HG03097 (cell line): Measurements from ENCODE around the gene TRAPPC1.
A peak's percentile ranks its signal among the peaks of the same experiment; 100 is the strongest.
"Not testable (repeated sequence)": the region's sequence is repeated elsewhere in the genome, so short reads cannot be mapped to it uniquely, and the experiment has no call there.

Source experiments
- ATAC-seq: cut with Tn5 transposase; IDR thresholded peaks from one replicate; pipeline ENCODE4 v1.9.1; 2021; ENCODE audit not compliant: unreplicated experiment, low FRiP score

TRAPPC1 gene

GRCh38 chr17:7931709-7932482, at the start of gene TRAPPC1, which contains the start of gene CNTROB:
TSS of gene TRAPPC1 (minus strand) at chr17:7931946. CDS start at chr17:7931829, 117 bp downstream.
TSS of gene CNTROB (plus strand) at chr17:7932206. CDS start at chr17:7933080, 874 bp downstream.
- ATAC-seq = peak; percentile 96

DNA sequence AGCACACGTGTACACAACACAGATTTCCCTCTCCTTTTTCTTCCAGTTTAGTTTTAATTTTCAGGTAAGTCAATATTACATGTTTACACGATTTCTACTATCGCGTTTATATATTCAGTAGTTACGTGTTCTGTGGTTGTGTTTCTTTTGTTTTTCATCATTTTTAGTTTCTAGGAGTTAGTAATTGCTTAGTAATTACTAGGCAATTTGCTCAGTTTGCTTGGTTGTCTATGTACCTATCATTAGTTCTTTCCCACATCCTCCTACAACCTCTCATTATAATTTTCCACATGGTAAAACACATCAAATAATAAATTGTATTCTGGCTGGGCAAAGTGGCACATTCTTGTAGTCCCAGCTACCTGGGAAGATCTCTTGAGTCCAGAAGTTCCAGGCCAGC, 46.1 kb upstream of the TRAPPC1 start:
- no peak for ATAC-seq

- ATAC-seq = no peak
Observed at GRCh38 chr17:7977039-7977438, 45.3 kb upstream of the TRAPPC1 start.

DNA sequence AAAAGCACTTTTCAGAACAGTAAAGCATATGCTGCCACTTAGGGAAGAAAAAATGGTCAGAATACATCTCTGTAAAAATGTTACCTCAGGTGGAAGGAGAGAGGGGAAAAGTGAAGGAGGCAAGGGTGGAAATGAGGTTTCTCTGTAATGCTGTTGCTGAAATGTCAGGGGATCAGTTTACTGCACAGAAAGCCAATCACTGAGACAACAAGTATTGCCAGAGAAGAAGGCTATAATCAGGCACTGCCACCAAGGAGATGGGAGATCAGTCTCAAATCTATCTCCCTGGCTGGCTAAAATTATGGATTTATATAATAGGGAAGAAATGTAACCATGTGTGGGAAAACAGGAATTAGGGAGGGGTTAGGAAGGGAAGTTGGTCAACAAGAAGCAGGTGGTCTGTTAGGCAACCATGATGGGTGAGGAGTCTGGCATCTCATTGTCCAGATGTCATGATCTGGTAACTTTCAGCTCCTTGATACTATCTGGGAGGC, 42.9 kb upstream of the TRAPPC1 start:
- ATAC-seq = no peak

DNA sequence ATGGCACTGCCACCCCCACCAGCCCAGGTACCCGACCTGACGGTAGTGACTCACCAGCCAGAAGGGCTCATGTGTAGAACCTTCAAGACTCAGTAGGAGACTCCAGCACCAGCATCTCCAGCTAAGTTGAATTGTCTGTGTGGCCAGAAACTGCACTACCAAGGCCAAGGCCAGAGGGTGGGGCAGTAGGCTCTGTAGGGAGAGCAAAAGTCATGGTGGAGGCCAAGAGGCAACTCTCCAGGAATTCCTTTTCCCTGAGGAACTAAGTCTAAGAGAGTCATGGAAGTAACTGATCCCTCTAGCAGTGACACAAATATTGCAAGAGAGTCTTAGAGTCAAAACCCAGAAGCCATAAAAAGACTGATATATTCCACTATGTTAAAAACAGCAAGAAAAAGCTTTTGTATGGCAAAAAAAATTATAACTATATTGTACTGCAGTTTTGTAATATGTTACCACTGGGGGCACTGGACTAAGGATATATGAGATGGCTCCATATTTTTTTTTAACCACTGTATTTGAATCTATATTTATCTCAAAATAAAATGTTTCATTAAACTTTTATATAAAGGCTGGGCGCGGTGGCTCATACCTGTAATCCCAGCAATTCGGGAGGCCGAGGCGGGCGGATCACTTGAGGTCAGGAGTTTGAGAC, 40.5 kb upstream of the TRAPPC1 start:
- no peak for ATAC-seq

- no peak for ATAC-seq
Observed at GRCh38 chr17:7971651-7972050, 39.9 kb upstream of the TRAPPC1 start.

GRCh38 chr17:7969433-7969832, 37.7 kb upstream of the TRAPPC1 start:
- ATAC-seq = no peak

DNA sequence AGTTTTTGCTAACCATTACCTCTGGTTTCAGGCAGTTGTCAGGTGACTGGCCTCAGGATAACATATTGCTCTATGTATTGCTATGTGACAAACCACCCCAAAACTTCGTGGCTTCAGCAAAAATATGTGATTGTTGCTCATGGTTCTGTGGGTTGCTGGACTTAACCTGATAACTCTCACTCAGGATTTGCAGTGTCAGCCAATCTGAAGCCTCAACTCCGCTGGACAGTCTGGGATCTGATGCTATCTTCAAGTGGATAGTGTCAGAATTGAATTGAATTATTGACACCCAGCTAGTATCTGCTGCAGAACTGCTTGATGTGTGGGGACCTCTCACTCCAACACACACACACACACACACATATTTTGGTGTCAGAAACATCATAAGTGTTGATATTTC, 36.0 kb upstream of the TRAPPC1 start:
- ATAC-seq = no peak

DNA sequence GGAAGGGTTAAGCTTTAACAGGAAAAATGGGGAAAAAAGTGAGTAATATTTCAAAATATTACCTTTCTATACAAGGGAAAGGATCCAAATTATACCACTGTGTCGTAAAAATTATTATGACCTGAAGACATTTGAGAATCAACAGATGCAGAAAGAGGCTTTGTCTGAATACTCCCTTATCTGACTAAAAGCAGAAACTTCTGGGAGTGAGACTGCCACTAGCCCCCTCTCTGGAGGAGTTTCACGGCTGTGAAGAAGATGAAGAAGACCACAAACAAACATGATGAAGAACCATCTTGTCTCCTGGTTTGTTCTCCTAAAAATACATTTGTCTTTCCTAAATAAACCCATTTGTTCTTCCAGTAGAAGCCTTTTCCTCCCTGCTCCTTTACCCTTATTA, 29.7 kb upstream of the TRAPPC1 start:
- ATAC-seq = no peak

GRCh38 chr17:7959503-7960253, 27.9 kb upstream of the TRAPPC1 start:
- no peak for ATAC-seq

DNA sequence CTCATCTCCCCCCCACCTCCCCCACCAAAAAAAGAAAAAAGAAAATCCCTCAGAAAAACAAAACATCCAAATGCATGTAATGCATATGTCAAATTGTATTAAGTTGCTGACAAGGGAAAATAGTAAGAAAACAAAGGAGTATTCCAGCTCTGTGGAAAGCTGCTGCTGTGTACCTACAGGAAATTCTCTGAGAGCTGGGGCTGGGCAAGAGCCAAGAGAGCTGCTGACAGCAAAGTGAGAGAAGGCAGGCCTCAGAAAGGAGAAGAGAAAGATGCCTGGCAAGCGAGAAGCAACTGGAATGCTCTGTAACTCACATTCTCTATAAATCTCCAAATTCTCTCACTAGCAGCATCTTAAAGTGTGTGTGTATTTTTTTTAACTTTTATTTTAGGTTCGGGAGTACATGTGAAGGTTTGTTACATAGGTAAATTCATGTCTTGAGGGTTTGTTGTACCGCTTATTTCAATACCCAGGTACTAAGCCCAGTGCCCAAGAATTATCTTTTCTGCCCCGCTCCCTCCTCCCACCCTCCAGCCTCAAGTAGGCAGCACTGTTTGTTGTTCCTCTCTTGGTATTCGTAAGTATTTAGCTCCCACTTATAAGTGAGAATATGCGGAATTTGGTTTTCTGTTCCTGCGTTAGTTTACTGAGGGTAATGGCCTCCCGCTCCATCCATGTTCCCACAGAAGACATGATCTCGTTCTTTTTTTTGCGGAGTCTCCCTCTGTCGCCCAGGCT, 24.7 kb upstream of the TRAPPC1 start:
- ATAC-seq = no peak

DNA sequence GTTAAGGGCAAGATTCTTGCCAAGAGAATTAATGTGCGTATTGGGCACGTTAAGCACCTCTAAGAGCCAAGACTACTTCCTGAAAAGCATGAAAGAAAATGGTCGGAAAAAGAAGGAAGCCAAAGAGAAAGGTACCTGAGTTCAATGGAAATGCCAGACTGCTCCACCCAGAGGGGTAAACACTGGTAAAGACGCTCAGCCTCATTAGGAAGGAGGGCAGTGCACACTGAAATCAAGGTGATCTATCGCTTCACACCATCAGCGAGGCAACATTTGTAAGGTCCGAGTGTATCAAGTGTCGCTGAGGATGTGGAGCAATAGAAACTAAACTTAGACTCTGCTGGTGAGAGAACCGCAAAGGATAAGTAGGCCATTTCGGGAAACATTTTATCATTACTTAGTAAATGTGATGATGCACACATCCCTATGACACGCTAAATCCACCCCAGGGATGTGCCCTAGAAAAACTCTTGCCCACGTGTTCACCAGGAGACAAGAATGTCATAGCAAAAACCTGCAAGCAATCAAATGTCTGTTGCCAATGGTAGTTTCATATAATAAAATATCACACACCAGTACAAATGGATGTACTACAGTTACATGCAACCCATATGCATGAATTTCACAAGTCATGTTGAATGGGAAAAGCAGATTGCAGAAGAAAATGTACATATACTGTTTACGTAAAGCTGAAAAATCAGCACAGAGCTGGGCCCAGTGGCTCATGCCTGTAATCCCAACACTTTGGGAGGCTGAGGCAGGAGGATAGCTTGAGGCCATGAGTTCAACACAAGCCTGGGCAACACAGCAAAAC, 23.9 kb upstream of the TRAPPC1 start:
- ATAC-seq = no peak

DNA sequence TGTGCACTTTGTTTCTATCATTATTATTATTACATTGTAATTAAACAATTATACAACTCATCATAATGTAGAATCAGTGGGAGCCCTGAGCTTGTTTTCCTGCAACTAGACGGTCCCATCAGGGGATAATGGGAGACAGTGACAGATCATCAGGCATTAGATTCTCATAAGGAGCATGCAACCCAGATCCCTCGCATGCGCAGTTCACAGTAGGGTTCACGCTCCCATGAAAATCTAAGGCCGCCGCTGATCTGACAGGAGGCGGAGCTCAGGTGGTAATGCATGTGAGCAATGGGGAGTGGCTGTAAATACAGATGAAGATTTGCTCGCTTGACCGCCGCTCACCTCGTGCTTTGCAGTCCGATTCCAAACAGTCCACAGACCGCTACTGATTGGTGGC, 21.5 kb upstream of the TRAPPC1 start:
- not testable (repeated sequence) for ATAC-seq

GRCh38 chr17:7951143-7951792, 19.5 kb upstream of the TRAPPC1 start:
- no peak for ATAC-seq

GRCh38 chr17:7950578-7950977, 18.8 kb upstream of the TRAPPC1 start:
- no peak for ATAC-seq

GRCh38 chr17:7947651-7948050, 15.9 kb upstream of the TRAPPC1 start:
- no peak for ATAC-seq

GRCh38 chr17:7946441-7946840, 14.7 kb upstream of the TRAPPC1 start:
- ATAC-seq = no peak

- no peak for ATAC-seq
Observed at GRCh38 chr17:7945651-7946050, 13.9 kb upstream of the TRAPPC1 start.

- no peak for ATAC-seq
Observed at GRCh38 chr17:7944326-7944725, 12.6 kb upstream of the TRAPPC1 start.
